ENCODE data around the gene C20orf144. TPM values are rescaled to one million over a fixed set of nuclear protein-coding genes. Genes with fewer than 3 reads are reported as not detected.

Gene C20orf144
- total RNA-seq, 1 experiment from 2014 or later, result not detected

- H3K27me3 ChIP-seq (ENCODE audit: control insufficient read depth, insufficient read depth, low read length), result no peaks in the 10 kb centered on the region
- CTCF ChIA-PET, result no interaction called here
- no TSS peak for BruUV-seq (replicated peaks)
- no peak overlapping the region for H3K27ac ChIP-seq (ENCODE audit: low read length)
- DNase-seq (ENCODE audit: low read depth, low spot score) (no peak), ATAC-seq (no peak)
- H3K36me3 ChIP-seq (ENCODE audit: control insufficient read depth, insufficient read depth, low read length), result no peaks in the 10 kb centered on the region; the same call in 1 of the 2 replicates
- intact Hi-C loops (cut with micrococcal nuclease; ENCODE audit: unreplicated experiment) (no loop called here), in situ Hi-C loops (cut with HindIII; ENCODE audit: low pct_unique_long_range_greater_than_20kb, low sequenced_read_pairs) (no loop called here)
- H3K9me3 ChIP-seq (ENCODE audit: control insufficient read depth, insufficient read depth, low read depth, low read length), result no peaks in the 10 kb centered on the region
- H3K4me1 ChIP-seq (ENCODE audit: control insufficient read depth, insufficient read depth, low read length), result no peaks in the 10 kb centered on the region
- TF ChIP-seq REST (IDR thresholded peaks at IDR 0.05; ENCODE audit: insufficient read depth in 1 of 2, low read depth in 2 of 2, low read length in 1 of 2) (no peak), POLR2AphosphoS5 (IDR thresholded peaks at IDR 0.05; ENCODE audit: low read depth, low read length) (no peak), SIN3A (IDR thresholded peaks at IDR 0.05; ENCODE audit: borderline replicate concordance, insufficient read depth, low read depth, low read length) (no peak), CTCF (IDR thresholded peaks at IDR 0.05) (no peak), TCF7L2 (IDR thresholded peaks at IDR 0.05; ENCODE audit: low read depth, low read length) (no peak)
- no peak overlapping the region for H3K4me3 ChIP-seq (ENCODE audit: low read depth in 2 of 2, low read length in 2 of 2)
- POLR2A ChIA-PET, result no interaction called here
Measured at GRCh38 chr20:33622705-33623365, 39.3 kb upstream of the C20orf144 start.

- H3K9me3 ChIP-seq (ENCODE audit: control insufficient read depth, insufficient read depth, low read depth, low read length), result no peaks in the 10 kb centered on the region
- TSS peak; percentile 31 for BruUV-seq (replicated peaks)
- ChIA-PET POLR2A (no interaction called here), CTCF (no interaction called here)
- no peaks in the 10 kb centered on the region for H3K27me3 ChIP-seq (ENCODE audit: control insufficient read depth, insufficient read depth, low read length)
- TF ChIP-seq POLR2AphosphoS5 (IDR thresholded peaks at IDR 0.05; ENCODE audit: low read depth, low read length), result no peak
- no peak for TF ChIP-seq SIN3A (IDR thresholded peaks at IDR 0.05; ENCODE audit: borderline replicate concordance, insufficient read depth, low read depth, low read length)
- TF ChIP-seq CTCF (IDR thresholded peaks at IDR 0.05), result no peak
- TF ChIP-seq REST (IDR thresholded peaks at IDR 0.05; ENCODE audit: insufficient read depth in 1 of 2, low read depth in 2 of 2, low read length in 1 of 2), result no peak
- no peak for TF ChIP-seq TCF7L2 (IDR thresholded peaks at IDR 0.05; ENCODE audit: low read depth, low read length)
- H3K36me3 ChIP-seq (ENCODE audit: control insufficient read depth, insufficient read depth, low read length), result no peaks in the 10 kb centered on the region; the same call in 1 of the 2 replicates
- DNase-seq (ENCODE audit: low read depth, low spot score), result no peak
- intact Hi-C loops (cut with micrococcal nuclease; ENCODE audit: unreplicated experiment), result no loop called here
- H3K4me1 ChIP-seq (ENCODE audit: control insufficient read depth, insufficient read depth, low read length), result no peaks in the 10 kb centered on the region
- in situ Hi-C loops (cut with HindIII; ENCODE audit: low pct_unique_long_range_greater_than_20kb, low sequenced_read_pairs), result no loop called here
- H3K4me3 ChIP-seq (ENCODE audit: low read depth in 2 of 2, low read length in 2 of 2), result no peak overlapping the region
- no peak overlapping the region for H3K27ac ChIP-seq (ENCODE audit: low read length)
- ATAC-seq, result no peak
Measured at GRCh38 chr20:33624399-33624798, 37.7 kb upstream of the C20orf144 start.
